Measurements from ENCODE around the gene MYO15B.

MYO15B gene

DNA sequence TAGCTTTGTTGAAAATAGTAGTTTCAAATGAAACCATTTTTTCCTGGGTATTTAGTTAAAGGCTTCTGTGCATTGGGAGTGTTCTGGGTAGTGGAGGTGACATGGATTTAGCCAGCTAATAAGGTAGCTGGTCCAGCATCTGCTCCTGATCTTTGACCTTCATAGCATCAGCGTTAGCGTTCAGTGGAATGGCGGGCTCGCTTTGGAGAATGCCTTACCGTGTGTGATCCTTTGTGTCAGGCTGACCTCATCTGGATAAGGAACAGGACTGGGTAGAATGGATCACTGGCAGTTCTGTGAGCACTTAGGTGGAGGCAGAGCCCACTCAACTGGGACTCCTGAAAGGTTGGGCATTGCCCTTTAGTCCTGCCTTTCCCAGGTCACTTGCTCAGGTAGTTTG lies 83.3 kb downstream of the MYO15B start:
- no peak for DNase-seq

GRCh38 chr17:75672011-75672410 lies 84.4 kb downstream of the MYO15B start:
- no peak for DNase-seq

DNA sequence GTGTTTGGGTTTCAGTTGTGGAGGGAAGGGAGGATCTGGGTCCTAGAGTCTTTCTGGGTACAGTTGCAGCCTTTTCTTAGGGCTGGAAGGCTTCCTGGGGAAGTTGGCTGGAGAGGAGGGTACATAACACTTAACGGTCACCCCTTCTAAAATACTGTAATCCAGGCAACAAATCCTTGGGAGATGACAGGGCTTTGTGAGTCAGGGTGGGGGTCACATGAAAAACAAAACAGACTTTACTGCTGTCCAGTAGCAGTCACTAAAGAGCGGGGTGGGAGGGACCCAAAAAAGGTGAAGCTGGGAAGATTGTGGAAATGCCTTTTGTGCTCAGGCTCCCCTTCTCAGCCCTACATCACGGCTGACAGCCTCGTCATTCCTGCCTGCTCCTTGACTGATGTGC lies 85.9 kb downstream of the MYO15B start:
- no peak for DNase-seq
